Measurements from ENCODE around the gene PTPN14.

Gene PTPN14

DNA sequence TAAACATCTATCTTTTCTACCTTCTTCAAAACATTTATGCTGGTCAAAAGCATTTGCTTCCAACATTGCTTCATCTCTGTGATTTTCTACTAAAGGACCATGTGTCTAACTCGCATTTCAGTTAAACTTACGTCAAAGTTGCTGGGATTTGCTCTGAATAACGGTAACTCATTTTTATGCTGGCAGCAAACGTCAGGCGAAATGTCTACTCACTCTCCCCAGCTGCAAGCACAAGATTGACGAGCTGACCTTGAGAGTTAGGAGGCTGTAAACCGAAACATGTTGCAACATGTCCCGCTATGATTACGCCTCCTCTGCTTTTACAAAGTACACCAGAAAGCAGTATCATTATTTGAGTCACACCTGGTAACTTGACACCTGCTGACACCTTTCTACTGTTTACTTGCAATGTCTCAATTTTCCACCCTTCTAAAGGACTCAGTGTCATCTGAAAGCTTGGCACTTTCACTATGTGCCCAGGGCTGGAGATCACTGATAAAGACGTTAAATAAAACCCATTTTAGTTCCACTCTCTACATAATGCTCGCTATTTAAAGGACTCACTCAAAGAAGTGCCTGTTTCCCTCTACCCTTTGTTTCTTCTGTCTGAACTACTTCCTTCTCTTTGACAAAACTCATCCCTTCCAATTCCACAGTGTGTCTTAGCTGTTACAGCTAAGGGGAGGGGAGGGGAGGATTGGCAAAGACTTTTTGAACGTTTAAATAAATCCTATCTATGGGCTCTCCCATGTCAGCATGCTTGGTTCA lies 111.9 kb downstream of the PTPN14 start:
- in situ Hi-C loops (cut with HindIII; ENCODE audit: low sequenced_read_pairs), result loop anchor here (5.0 kb wide), 1 partner anchor 77 kb away; no protein-coding TSS in a partner anchor

DNA sequence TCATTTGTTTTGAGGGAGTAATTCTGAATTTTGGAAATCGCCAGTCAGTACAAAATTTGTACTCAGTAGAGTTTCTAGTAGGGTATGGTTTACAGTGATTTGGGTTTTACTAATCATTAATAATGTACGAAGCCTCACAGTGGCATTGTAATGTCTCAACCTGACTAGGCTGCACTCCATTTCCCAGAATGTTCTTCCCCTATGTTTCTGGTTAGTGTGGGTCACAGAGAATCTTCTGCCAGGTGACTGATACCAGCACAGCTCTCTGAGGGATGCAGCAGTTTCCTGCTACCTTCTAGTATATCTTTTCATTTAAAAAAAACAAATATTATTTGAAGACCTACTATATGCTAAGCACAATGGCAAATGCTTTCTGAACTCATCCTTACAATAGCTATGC lies 112.9 kb downstream of the PTPN14 start:
- in situ Hi-C loops (cut with HindIII; ENCODE audit: low sequenced_read_pairs), result loop anchor here (5.0 kb wide), 1 partner anchor 76 kb away; no protein-coding TSS in a partner anchor

DNA sequence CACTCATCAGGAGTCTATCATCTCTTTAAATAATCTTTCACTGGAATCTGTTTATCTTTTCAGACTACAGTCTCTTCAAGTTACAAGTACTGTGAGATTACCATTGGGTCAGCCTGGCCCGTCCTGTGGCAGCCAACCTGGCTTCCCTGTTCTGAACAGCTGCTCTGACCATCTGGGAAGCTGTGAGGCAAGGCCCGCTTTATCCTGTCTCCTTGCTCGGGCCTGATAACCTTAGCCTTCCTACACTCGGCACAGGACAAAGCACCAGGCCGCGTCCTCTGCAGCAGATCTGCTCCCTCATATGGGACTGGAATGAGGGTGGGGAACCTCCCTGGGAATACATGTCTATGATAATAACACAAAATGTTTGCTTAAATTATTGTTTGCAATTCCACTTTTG lies 113.3 kb downstream of the PTPN14 start:
- in situ Hi-C loops (cut with HindIII; ENCODE audit: low sequenced_read_pairs), result loop anchor here (5.0 kb wide), 1 partner anchor 76 kb away; no protein-coding TSS in a partner anchor

DNA sequence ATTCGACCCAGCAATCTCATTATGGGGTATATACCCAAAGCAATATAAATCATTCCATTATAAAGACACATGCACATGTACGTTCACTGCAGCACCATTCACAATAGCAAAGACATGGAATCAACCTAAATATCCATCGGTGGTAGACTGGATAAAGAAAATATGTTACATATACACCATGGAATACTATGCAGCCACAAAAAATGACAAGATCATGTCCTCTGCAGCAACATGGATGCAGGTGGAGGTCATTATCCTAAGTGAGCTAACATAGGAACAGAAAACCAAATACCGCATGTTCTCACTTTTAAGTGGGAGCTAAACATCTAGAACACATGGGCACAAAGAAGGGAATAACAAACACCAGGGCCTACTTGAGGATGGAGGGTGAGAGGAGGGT lies 115.5 kb downstream of the PTPN14 start:
- in situ Hi-C loops (cut with HindIII; ENCODE audit: low sequenced_read_pairs), result loop anchor here (5.0 kb wide), 1 partner anchor 74 kb away; no protein-coding TSS in a partner anchor

DNA sequence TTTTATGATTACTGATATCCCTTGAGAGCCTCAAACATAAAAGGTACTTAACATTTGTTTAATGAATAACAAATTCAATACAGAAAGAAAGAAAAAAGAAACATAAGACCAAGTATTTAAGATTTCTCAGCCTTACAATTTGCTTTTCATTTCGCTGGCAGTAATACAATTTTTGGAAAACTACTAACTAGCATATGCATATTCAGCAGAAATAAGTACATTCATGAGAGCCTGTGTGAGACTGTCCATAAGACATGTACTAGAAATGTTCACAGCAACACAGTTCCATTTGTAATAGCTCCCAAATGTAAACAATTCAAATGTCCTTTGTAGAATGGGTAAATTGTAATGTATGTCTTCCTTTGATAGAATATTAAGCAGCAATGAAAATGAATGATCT lies 119.2 kb downstream of the PTPN14 start:
- in situ Hi-C loops (cut with HindIII; ENCODE audit: low sequenced_read_pairs), result no loop called here

DNA sequence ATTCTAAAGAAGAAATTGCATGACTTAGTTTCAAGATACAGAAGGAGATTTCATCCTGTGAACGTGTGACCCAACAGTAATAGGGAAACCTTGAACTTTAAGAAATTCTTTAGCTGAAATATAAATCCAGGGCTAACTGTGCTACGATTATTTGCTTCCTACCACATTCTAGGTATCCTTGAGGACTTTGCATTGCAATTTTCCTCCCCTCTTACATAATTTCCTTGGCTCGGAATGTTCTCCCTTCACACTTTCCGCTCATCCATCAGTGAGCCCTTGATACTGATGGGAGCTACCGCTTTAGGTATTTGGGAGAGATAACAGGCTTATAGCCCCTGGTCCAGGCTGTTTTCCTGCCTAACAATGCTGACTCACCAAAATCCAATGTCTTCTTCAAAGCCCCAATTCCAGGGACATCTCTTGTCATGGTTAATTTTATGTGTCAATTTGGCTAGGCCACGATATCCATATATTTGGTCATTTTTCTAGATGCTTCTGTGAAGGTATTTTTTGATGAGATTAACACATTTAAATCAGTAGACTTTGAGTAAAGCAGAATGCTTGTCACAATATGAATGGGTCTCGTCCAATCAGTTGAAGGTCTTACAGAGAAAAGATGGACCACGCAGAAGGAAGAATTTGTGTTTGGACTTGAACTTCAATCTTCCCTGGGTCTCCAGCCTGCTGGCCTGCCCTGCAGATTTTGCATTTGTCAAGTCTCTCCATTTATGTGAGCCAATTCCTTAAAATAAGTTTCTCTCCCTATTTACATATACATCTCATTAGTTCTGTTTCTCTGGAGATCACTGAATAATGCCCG lies 121.2 kb downstream of the PTPN14 start:
- in situ Hi-C loops (cut with HindIII; ENCODE audit: low sequenced_read_pairs), result loop anchor here (5.0 kb wide), 1 partner anchor 47 kb away; no protein-coding TSS in a partner anchor

DNA sequence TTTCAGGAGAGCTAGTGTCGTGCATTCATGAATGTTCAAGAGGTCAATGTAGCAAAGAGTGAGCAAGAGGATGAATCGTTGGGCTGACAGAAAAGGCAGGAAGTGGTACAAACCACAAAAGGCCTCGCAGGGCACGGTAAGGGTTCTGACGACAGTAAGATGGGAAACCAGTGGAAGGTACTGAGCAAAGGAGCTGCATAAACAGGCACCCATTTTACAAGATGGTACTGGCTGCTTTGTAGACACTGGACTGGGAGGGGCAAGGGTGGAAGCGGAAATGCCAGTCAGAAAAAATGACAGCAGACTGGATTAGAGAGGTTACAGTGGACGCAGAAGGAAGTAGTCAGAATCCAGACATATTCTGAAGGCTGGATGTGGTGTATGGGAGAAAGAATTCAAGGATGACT lies 123.5 kb downstream of the PTPN14 start:
- in situ Hi-C loops (cut with HindIII; ENCODE audit: low sequenced_read_pairs), result loop anchor here (5.0 kb wide), 1 partner anchor 49 kb away; no protein-coding TSS in a partner anchor

DNA sequence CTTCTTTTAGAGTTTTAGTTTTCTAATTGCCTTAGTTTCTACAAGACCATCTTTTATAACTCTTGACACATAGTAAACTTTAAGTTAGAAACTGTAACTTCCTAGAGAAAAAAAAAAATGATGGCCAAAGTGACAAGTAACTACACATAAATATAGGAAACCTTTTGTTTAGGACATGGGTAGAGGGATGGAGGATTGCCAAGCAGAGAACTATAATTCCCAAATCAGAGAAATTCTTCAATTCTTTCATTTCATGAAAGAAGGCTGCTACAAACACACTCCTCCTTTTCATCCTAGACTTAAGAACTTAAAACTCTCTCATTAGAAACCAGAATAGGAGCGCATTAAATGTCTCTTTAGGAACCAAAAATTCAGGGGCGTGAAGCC lies 125.0 kb downstream of the PTPN14 start:
- in situ Hi-C loops (cut with HindIII; ENCODE audit: low sequenced_read_pairs), result loop anchor here (5.0 kb wide), 1 partner anchor 51 kb away; no protein-coding TSS in a partner anchor

DNA sequence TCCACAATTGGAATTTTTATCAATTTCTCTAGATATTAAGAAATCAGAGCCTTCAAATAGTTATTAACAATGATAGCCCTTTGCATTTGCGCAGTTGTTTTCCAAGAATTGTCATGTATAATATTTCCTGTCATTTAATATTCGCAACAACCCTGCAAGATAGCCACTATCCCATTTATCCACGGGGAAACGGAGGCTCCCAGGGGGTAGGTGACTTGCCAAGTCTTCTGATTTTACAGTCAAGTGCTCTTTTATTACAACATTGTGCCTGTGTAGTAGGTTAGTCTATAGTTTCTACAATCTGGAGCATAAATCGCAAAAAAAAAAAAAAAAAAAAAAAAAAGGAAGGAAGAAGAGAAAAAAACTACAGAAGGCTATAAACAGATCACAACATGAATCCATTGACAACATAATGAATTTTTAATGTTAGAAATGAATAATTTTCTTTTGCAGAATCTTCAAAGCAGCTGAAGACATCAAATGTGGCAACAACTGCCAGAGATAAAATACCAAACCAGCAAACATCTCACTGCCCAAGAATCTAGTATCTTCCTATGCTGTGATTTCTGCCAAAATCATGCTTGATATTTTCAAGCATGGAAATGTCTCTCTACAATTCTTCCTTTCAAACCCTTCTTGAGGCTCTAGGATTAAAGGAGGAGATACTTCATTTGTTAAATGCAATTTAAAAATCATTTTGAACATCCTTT lies 125.5 kb downstream of the PTPN14 start:
- in situ Hi-C loops (cut with HindIII; ENCODE audit: low sequenced_read_pairs), result loop anchor here (5.0 kb wide), 1 partner anchor 51 kb away; no protein-coding TSS in a partner anchor

DNA sequence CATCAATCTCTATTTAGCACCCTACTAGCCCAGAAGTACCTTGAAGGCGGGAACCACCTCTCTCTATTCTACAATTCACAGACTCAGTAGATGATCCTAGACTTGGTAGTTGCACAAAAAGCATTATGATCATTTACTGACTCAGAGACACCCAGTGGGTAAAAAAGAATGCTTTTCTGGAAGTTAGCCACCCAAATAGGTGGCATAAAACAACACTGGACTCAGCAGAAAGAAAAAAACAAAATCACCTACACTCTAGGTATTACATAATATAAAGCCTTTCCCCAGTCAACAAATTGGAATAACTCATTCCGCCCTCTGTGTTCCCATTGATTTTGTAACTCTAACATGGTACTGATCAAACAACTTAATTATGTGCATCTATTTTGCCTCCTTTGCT lies 126.3 kb downstream of the PTPN14 start:
- in situ Hi-C loops (cut with HindIII; ENCODE audit: low sequenced_read_pairs), result loop anchor here (5.0 kb wide), 1 partner anchor 52 kb away; no protein-coding TSS in a partner anchor

DNA sequence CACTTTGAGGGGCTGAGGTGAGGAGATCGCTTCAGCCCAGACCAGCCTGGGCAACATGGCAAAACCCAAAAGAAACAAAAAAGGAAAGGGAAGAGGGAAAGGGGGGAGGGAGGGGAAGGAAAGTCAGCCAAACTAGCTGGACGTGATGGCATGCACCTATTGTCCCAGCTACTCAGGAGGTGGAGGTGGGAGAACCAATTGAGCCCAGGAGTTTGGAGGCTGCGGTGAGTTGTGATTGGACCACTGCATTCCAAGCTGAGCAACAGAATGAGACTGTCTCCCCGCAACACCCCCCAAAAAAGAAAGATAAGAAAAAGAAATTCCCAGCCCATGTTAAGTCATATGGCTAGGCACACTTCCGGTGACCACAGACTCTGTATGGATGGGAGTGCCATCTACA lies 128.4 kb downstream of the PTPN14 start:
- in situ Hi-C loops (cut with HindIII; ENCODE audit: low sequenced_read_pairs), result no loop called here

DNA sequence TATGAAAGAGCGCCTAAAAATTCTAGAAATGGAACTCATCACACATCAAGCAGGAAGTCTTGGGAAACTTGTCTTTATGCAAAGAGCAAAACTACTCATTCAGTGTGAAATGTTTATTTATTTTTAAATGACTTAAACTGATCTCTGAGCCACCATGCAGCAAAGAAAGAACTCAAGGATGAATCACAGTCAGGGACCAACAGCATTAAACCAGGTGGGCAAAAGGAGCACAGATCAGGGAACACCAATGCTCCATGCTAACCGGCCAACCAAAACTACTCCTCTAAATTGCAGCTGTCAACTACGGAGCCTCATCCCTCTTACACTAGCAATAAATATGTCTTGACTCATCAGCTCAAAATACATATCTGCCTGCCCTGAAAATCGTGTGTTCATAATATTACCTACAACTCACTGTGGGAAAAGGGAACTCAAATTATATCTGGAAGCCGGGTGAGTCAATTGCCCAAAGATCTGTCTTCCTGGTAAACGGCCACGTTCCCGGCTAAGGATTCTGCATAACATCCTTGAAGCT lies 129.2 kb downstream of the PTPN14 start:
- in situ Hi-C loops (cut with HindIII; ENCODE audit: low sequenced_read_pairs), result no loop called here

DNA sequence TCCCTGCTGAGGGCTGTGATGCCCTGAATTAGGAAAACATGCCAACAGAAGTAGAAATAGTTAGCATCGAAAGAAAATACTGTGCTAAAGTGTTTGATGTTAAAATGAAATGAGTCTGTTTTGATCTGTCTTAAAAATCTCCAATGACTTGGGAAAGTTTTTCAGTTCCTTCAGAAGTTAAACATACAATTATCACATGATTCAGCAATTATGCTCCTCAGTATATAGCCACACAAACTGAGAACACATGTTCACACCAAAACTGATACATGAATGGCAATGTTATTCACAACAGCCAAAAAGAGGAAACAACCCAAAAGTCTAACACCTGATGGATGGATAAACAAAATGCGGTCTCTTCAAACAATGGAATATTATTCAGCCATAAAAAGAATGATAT lies 130.6 kb downstream of the PTPN14 start:
- in situ Hi-C loops (cut with HindIII; ENCODE audit: low sequenced_read_pairs), result no loop called here

DNA sequence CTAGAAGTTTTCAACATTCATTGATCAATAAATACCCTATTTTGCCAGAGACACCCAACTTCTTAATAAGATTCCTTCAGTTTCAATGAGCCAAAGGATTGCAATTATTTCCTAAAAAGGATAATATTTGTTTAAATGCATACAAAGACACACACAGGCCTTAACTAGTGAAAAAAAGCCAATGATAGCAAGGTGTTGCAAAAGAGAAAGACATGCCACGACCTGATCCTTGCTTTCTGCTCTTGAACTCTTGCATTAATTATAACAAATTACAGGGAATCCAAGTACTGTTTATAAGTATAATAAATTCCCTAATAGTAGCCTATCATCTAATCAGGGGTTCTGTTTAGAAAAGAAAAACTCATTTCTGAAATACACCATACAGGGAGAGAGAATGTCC lies 131.1 kb downstream of the PTPN14 start:
- in situ Hi-C loops (cut with HindIII; ENCODE audit: low sequenced_read_pairs), result no loop called here

DNA sequence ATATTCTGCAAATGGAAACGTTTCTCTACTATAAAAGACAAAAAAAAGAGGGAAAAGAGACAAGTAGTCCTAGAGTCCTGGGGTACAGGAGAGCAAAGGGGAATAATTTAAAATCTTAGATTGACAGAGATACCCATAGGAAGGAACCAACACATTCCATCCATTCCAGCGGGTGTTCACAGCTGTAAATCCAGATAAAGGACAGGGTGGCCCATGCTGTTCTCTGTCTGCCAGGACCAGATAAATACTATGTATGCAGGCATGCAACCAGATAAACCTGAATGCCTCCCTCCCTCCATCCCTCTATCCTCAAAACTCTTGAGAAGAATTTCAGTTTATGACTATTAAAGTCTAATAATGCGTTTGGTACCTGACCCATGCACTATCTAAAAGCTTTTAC lies 131.8 kb downstream of the PTPN14 start:
- in situ Hi-C loops (cut with HindIII; ENCODE audit: low sequenced_read_pairs), result no loop called here

DNA sequence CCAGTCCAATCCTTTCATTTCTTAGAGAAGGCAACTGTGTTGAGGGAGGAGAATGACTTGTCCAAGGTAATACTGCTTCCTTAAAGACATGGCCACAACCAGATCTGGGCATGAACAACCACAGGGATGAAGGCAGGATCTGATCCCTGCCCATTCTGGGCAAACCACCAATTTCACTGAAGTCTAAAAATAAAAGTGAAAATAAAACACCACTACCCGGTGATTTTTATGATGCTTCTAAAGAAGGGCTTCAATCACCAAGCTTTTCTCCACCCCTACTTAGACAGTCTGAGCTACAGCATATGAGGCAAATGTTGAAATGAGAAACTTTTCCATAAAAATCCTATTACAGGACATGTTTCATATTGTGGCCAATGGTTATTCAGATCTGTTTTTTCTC lies 133.0 kb downstream of the PTPN14 start:
- in situ Hi-C loops (cut with HindIII; ENCODE audit: low sequenced_read_pairs), result no loop called here

DNA sequence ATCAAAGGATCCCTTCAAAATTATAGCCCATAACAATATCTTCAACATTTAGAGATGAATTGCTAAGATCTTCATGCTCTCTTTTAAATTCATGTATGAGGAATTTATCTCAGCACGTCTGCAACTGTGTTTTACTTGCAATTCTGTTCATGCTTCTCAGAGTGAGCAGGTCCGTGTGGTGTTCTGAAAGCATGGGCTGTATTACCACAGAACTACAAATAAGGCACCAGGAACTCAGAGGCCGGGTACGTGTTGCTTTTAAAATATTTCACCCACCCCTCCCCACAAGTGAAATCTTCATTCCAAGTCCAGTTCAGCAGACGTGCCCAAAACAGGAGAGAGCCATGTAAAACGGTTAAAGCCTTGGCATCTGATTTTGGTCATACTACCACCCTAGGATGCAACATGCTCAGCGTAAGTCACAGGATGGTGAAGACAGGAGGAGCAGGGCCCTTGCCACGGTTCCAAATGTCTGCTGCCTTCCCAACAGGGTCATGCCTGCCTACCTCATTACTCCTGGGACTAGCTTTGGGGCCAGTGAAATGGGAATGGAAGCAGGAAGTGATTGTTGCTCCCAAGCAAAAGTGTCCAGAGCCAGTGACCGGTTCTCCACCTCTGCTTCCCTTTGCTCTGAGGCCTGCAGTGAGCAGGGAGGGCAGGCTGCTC lies 133.7 kb downstream of the PTPN14 start:
- in situ Hi-C loops (cut with HindIII; ENCODE audit: low sequenced_read_pairs), result no loop called here

DNA sequence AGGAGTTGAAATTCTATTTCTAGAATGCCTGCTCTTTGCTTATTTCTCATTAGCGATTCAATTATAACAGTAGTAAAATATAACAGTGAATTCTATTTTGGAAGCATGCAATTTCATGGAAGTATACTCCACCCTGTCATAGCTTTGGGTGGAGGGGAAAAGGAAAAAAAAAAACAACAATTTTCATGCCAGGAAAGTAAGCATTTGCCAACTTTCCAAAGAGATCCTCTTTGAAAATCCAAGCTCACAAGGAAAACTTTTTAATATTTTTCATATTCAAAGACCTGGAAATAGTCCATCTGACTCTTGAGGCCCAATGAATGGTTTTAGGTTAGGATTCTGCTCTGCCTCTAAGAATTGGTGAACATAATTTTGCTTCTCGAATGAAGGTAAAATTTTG lies 134.5 kb downstream of the PTPN14 start:
- in situ Hi-C loops (cut with HindIII; ENCODE audit: low sequenced_read_pairs), result no loop called here

DNA sequence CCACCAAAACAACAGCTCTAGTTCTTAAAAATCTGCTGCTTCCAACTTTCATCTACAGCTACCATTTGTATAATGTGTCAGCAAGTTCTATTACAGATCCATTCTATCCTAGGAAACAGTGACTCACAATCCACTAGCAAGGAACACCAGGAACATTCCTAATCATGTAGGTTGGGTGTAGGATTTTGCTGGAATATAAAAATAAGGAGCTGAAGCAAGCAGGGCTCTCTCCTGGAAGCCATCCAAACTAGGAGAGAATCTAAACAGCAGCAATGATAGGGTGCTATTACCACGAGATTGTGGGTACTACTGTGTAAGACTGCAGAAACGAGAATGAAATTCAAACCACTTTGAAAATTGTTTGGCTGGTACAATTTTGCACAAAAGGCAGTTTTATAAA lies 135.0 kb downstream of the PTPN14 start:
- in situ Hi-C loops (cut with HindIII; ENCODE audit: low sequenced_read_pairs), result no loop called here

DNA sequence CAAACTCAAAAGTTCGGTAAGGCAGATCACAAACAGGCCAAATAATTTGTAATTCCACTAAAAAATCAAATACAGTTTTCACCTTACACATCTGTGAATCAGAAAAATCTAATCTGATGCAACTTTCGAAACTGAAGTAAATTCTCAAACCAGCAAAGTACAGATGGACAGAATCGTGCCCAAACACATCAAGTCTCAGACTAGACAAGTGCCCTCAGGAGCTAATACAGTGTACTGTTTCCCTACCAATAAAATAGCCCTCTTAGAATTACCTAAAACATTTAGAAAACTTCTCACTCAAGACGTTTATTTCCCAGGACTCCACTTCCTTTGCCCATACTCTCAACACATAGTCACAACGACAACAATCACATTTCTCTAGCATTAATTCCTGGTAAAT lies 136.3 kb downstream of the PTPN14 start:
- in situ Hi-C loops (cut with HindIII; ENCODE audit: low sequenced_read_pairs), result no loop called here

All from endothelial cell of hepatic sinusoid (primary cell).